ENCODE data around the gene SERPINB1. TPM values are rescaled to one million over a fixed set of nuclear protein-coding genes. Genes with fewer than 3 reads are reported as not detected.

Gene SERPINB1
- total RNA-seq, 2 donors from 2014 or later = 30.6 to 38.5 TPM

DNA sequence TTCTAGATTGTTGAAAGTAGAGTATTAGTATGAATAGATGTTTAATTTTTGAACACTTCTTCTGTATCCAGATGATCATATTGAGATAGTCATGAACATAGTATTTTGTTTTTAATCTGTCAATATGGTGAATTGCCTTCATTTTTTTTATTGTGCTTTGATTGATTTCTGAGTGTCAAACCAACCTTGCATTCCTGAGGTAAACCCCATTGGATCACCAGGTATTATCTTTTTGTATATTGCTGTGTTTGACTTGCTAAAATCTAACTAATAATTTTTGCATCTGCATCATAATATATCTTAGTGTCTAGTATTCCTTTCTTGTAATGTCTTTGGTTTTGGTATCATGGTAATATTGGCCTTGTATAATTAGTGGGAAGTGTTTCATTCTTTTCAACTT lies 25.5 kb downstream of the SERPINB1 start:
- H3K27ac ChIP-seq (ENCODE audit: low read depth, low read length) = no peak overlapping the region
- H3K36me3 ChIP-seq (ENCODE audit: control insufficient read depth, insufficient read depth, low read length) = no peaks in the 10 kb centered on the region
- H3K9me3 ChIP-seq (ENCODE audit: control insufficient read depth, low read length) = peaks cover 14% of the 10 kb centered on the region
- TF ChIP-seq, protein P1, sequence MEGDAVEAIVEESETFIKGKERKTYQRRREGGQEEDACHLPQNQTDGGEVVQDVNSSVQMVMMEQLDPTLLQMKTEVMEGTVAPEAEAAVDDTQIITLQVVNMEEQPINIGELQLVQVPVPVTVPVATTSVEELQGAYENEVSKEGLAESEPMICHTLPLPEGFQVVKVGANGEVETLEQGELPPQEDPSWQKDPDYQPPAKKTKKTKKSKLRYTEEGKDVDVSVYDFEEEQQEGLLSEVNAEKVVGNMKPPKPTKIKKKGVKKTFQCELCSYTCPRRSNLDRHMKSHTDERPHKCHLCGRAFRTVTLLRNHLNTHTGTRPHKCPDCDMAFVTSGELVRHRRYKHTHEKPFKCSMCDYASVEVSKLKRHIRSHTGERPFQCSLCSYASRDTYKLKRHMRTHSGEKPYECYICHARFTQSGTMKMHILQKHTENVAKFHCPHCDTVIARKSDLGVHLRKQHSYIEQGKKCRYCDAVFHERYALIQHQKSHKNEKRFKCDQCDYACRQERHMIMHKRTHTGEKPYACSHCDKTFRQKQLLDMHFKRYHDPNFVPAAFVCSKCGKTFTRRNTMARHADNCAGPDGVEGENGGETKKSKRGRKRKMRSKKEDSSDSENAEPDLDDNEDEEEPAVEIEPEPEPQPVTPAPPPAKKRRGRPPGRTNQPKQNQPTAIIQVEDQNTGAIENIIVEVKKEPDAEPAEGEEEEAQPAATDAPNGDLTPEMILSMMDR (conservative IDR thresholded peaks at IDR 0.05) = no peak
- peaks cover 3% of the 10 kb centered on the region for H3K36me3 Mint-ChIP-seq (ENCODE audit: low read depth)
- peaks cover 19% of the 10 kb centered on the region for H3K9me3 Mint-ChIP-seq
- H3K27me3 ChIP-seq (ENCODE audit: control insufficient read depth, insufficient read depth, low read length, poor library complexity, severe bottlenecking) = no peaks in the 10 kb centered on the region
- DNase-seq = no peak
- H3K27ac Mint-ChIP-seq = no peak overlapping the region
- H3K9ac ChIP-seq (ENCODE audit: extremely low read depth, low read length, poor library complexity, severe bottlenecking) = no peak overlapping the region
- H3K4me3 Mint-ChIP-seq = no peak overlapping the region
- H3K27me3 Mint-ChIP-seq (ENCODE audit: insufficient read depth) = no peaks in the 10 kb centered on the region
- H3K4me1 ChIP-seq (ENCODE audit: control insufficient read depth, insufficient read depth, low read length) = no peaks in the 10 kb centered on the region
- no peaks in the 10 kb centered on the region for H3K4me1 Mint-ChIP-seq
- no peak overlapping the region for H3K4me3 ChIP-seq (ENCODE audit: low read length)

DNA sequence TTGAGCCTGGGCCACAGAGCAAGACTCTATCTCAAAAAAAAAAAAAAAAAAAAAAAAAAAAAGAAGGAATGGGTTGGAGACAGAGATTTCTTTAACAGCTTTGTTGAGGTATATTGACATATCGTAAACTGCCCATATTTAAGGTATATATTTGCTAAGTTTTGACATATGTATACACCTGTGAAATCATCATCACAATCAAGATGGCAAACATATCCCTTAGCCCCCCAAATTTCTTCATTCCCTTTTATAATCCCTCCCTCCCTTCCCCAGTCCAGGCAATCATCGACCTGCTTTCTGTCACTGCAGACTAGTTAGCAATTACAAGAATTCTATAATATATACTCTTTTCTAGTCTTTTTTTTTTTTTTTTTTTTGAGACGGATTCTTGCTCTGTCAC lies 29.0 kb downstream of the SERPINB1 start:
- peaks cover 14% of the 10 kb centered on the region for H3K9me3 ChIP-seq (ENCODE audit: control insufficient read depth, low read length)
- H3K4me1 Mint-ChIP-seq = no peaks in the 10 kb centered on the region
- no peaks in the 10 kb centered on the region for H3K36me3 ChIP-seq (ENCODE audit: control insufficient read depth, insufficient read depth, low read length)
- peaks cover 3% of the 10 kb centered on the region for H3K36me3 Mint-ChIP-seq (ENCODE audit: low read depth)
- no peak overlapping the region for H3K27ac Mint-ChIP-seq
- no peak overlapping the region for H3K9ac ChIP-seq (ENCODE audit: extremely low read depth, low read length, poor library complexity, severe bottlenecking)
- H3K27me3 ChIP-seq (ENCODE audit: control insufficient read depth, insufficient read depth, low read length, poor library complexity, severe bottlenecking) = no peaks in the 10 kb centered on the region
- no peaks in the 10 kb centered on the region for H3K4me1 ChIP-seq (ENCODE audit: control insufficient read depth, insufficient read depth, low read length)
- H3K9me3 Mint-ChIP-seq = peaks cover 19% of the 10 kb centered on the region
- 100% methylated on average over 1 of the region's 3 CpGs; no CpG with 5 or more reads in 1 of the 2 experiments for WGBS, 2 experiments (ENCODE audit: insufficient coverage in 1 of 2, insufficient read length in 1 of 2)
- DNase-seq = no peak
- H3K4me3 Mint-ChIP-seq = no peak overlapping the region
- H3K27me3 Mint-ChIP-seq (ENCODE audit: insufficient read depth) = no peaks in the 10 kb centered on the region
- no peak overlapping the region for H3K4me3 ChIP-seq (ENCODE audit: low read length)
- H3K27ac ChIP-seq (ENCODE audit: low read depth, low read length) = no peak overlapping the region
- TF ChIP-seq, protein P1 (conservative IDR thresholded peaks at IDR 0.05) = no peak

DNA sequence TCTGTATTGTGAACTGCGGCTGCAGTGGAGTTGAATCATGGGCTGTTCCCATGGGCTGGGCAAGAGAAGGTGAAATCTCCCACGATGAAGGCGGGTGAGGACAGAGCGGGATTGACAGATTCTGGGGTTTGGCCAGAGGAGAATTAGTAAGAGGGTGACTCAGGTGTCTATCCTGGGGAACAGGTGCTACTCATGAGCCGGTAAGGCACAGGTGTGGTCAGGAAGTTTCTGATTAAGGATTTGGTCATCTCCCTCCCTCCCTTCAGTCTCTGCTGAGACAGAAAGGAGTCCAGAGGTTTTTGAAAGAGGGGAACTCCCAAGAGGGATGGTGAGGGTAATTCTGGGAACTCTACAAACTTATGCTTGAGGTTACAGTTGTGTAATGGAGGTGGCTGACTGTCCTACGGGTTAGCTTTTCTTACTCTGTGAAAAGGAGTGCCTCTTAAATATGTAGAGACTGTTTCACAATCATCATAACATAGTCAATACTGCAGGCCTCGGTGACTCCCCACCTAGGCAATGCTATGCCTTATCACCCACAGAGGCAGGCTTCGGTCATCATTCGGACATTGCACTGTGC lies 31.5 kb downstream of the SERPINB1 start:
- Mint-ChIP-seq H3K27me3 (ENCODE audit: insufficient read depth) (no peaks in the 10 kb centered on the region), H3K4me1 (no peaks in the 10 kb centered on the region), H3K36me3 (ENCODE audit: low read depth) (no peaks in the 10 kb centered on the region), H3K4me3 (no peak overlapping the region), H3K27ac (no peak overlapping the region), H3K9me3 (peaks cover 2% of the 10 kb centered on the region)
- H3K9me3 ChIP-seq (ENCODE audit: control insufficient read depth, low read length) = peaks cover 2% of the 10 kb centered on the region
- no peaks in the 10 kb centered on the region for H3K27me3 ChIP-seq (ENCODE audit: control insufficient read depth, insufficient read depth, low read length, poor library complexity, severe bottlenecking)
- H3K9ac ChIP-seq (ENCODE audit: extremely low read depth, low read length, poor library complexity, severe bottlenecking) = no peak overlapping the region
- no peak overlapping the region for H3K27ac ChIP-seq (ENCODE audit: low read depth, low read length)
- 90 to 92% methylated on average over 6 to 9 of the region's 9 CpGs for WGBS, 2 experiments (ENCODE audit: insufficient coverage in 1 of 2, insufficient read length in 1 of 2)
- H3K4me3 ChIP-seq (ENCODE audit: low read length) = no peak overlapping the region
- DNase-seq = no peak
- no peaks in the 10 kb centered on the region for H3K36me3 ChIP-seq (ENCODE audit: control insufficient read depth, insufficient read depth, low read length)
- TF ChIP-seq, protein P1 (conservative IDR thresholded peaks at IDR 0.05) = no peak
- H3K4me1 ChIP-seq (ENCODE audit: control insufficient read depth, insufficient read depth, low read length) = no peaks in the 10 kb centered on the region
